ENCODE measurements around the gene RBM42.

Gene RBM42

DNA sequence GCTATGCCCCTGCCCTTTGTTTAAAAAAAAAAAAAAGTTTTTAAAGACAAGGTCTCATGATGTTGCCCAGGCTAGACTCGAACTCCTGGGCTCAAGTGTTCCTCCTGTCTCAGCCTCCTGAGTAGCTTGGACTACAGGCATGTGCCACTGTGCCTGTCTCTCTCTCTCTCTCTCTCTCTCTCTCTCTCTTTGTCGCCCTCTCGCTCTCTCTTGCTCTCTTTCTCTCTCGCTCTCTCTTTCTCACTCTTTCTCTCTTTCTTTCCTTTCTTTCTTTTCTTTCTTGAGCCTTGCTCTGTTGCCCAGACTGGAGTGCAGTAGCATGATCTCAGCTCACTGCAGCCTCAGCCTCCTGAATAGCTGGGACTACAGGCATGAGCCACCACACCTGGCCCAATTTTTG, 26.8 kb downstream of the RBM42 start:
- DNase-seq, result no peak

DNA sequence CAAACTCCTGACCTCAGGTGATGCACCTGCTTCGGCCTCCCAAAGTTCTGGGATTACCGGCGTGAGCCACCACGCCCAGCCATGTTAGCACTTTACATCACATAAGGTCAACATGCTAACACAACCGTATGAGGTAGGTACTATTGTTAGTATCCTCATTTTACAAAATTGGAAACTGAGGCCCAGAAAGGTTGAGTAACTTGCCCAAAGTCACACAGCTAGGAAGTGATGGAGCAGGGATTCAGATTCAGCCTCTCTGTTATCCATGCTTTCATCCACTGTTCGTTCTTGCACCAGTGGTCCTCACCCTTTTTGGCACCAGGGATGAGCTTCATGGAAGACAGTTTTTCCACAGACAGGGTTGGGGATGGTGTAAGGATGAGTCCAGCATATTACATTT, 27.9 kb downstream of the RBM42 start:
- no peak for DNase-seq

DNA sequence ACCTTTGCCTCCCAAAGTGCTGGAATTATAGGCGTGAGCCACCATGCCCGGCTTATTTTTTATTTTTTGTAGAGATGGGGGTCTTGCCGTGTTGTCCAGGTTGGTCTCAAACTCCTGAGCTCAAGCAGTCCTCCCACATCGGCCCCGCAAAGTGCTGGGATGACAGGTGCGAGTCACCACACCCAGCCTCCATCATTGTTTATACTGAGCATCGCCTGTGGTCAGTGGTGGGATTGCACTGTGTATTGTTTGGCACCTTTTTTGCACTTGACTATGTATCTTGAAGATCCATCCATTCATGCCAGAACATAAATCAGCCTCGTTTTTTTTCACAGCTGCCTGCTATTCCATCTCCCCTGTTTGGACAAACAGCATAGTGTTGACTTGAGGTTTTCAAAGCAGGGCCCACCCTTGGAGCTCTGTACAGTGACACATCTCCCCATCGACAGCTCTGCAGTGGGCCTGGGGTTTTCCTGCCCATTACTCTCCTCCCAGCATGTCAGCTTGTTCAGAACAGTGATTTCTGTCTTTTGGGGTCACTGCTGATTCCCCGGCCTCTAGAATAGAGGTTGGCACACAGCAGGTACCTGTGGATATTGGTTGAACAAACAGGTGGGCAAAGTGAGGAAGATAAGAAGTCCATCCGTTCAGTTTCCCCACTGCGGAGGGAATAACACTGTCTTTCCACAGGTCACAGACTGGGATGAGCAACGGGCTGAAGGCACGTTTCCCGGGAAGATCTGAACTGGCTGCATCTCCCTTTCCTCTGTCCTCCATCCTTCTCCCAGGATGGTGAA, 29.3 kb downstream of the RBM42 start:
- no peak for DNase-seq

DNA sequence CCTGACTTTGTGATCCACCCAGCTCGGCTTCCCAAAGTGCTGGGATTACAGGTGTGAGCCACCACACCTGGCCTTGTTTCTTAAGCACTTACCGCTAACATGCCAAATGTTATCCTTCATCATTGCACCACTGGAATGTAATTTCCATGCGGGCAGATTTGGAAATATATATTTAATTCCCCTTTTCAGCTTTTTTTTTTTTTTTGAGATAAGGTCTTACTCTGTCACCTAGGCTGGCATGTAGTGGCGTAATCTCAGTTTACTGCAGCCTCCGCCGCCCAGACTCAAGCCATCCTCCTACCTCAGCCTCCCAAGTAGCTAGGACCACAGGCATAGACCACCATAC, 33.1 kb downstream of the RBM42 start:
- no peak for DNase-seq

DNA sequence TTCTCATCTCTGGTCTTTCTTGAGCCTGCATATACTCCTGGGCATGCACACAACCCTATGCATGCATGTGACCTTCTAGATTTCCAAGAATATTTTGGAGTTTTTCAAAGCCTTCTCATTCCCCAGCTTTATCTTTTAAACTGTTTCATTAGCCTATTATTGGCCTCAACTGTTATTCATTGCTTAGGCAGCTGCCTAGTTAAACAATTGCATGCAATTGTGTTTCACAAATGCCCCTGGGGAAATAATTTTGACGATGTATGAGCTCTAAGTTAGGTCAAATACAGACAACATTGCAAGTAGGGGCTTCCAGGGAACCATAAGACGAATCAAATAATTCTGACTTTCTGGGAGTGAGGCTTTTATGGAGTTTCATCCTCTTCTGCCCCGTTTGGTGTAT, 35.1 kb downstream of the RBM42 start:
- DNase-seq, result no peak

DNA sequence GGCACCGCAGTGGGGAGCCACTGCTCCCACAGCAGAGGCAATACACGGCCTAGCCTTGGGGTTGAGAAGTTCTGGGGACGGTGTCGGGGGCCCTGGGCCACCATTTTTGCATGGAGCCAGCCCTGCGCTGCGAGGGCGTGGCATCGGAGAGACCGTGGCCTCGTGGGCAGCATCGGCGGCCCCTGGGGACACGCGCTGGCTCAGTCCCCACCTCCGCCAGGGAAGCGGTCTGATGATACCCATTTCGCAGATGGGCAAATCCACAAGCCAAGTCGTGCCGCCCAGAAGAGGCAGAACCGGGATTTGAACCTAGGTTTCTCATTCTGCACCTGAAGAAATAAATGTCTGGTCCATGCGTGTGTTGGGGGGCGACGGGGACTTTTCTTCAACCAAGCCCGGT, 36.3 kb downstream of the RBM42 start:
- DNase-seq, result no peak

DNA sequence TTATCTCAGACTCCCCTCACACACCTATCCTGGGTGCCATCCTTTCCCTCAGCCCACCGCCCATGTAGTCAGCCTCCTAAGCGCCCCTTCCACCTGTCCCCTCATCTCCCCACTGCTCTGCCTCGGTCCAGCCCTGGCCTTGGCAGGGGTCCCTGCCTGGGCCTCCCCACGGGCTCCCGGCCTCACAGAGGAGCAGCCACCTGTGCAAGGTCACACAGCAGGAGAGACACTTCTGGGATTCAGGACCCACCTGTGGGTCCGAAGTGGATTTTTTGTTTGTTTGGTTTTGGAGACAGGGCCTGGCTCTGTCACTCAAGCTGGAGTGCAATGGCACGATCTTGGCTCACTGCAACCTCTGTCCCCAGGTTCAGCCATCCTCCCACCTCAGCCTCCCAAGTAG, 36.8 kb downstream of the RBM42 start:
- DNase-seq, result no peak

DNA sequence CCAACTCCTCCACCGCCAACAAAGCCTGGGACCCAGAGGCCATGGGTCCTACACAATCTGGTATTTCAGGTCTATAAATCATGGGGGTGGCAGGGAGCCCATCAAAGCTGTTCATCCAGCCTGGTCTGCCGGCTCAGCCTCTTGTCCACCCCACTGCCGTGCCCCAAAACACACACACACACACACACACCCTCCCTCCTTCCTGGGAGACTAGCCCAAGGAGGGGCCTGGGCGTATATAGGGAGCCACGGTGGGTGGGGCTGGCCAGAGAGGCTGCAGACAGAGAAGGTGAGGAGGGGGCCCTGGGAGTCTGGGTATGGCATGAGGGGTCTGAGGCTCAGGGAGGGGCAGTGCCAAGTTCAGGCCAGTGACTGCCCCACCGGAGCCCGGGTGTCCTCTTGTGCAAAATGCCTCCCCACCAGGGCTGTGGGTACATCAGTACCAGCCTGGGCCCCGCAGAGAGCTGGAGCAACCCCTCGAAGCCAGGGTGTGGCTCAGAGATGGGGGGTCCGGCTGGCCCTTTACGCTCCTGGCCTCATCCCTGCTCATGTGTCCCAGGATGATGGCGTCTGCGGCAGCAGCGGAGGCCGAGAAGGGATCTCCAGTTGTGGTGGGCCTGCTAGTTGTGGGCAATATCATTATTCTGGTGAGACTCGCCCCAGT, 37.5 kb downstream of the RBM42 start, which contains the start of gene UPK1A:
Gene UPK1A (plus strand): TSS at position 267 of the 663 bp plus-strand sequence. CDS start 296 bp downstream, at position 563.
- no peak for DNase-seq

DNA sequence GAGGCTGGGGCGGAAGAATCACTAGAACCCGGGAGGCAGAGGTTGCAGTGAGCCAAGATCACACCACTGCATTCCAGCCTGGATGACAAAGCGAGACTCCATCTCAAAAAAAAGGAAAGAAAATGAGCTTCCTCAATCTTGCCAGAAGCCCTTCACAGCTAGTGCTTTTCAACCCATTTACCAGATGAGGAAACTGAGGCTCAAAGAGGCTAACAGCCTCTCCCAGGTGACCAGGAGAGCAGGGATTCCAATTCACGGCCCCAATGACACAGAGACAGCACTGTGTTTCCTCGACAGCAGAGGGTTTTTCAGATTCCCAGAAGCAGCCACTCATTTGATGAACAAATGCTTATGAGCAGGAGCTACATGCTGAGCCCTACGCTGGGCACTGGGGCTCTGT, 40.7 kb downstream of the RBM42 start:
- DNase-seq, result no peak

DNA sequence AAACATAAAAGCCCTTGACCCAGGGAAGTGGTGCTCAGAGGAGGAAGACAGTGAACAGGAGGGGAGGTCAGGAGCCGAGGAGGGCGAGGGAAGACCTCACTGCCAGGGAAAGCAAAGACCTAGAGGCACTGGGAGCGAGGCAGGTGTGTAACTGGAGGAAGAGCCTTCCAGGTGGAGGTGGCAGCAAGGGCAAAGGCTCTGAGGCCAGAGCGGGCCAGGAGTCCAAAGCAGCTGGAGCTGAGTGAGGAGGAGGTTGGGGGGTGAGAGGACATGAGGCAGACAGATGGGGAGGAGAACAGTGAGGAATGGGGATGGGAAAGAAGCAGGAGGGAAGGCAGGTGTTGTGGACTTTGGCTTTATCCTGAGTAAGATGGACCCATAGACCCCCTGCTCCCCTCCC, 41.1 kb downstream of the RBM42 start:
- no peak for DNase-seq

DNA sequence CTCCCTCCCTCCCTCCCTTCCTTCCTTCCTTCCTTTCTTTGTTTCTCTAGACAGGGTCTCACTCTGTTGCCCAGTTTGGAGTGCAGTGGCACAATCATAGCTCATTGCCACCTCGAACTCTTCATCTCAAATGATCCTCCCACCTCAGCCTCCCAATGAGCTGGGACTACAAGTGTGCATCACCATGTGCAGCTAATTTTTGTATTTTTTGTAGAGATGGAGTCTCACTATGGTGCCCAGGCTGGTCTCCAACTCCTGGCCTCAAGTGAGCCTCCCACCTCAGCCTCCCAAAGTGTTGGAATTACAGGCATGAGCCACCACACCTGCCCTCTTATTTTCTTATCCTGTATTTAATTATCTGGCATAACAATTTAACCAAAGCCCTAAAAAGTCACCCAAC, 41.9 kb downstream of the RBM42 start:
- no peak for DNase-seq

DNA sequence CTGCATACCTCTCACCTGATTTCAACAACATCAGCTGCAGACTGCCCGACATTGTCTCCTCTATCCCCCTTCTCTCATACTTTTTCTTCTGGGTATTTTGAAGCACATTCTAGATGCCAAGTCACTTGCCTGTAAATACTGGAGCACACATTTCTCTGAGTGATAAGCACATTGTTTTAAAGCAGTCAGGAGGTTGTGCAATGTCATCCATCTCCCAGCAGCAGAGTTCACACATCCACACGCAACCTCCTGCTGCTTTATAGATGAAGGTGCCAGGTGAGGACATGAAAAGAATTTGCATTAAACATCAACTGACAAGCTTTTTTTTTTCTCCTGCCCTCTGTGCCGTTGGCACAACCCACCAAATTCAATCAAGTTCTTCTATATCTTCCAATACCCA, 43.0 kb downstream of the RBM42 start:
- DNase-seq, result no peak

DNA sequence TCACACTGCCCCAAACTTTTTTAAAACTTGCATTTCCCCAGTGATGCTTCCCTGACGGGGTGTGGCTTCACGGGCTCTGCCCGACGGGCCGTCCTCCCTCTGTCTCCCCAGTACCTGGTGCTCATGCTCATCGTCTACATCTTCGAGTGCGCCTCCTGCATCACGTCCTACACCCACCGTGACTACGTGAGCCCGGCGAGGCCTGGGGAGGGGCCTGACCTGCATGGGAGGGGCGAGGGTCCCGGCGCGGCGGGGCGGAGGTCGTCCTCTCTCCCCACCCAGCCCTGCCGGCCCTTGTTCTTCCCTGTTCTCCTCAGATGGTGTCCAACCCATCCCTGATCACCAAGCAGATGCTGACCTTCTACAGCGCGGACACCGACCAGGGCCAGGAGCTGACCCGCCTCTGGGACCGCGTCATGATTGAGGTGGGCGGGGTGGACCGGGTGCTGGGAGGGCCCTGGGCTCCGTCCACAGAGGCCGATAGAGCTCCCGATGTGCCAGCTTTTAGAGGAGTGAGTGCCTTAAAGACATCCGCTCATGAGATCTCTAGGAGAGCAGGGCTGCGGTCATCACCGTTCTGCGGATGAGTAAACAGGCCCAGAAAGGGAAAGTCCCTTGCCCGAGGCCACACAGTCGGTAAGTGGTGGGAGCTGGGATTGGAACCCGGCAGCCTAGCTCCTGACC, 44.4 kb downstream of the RBM42 start:
- no peak for DNase-seq

DNA sequence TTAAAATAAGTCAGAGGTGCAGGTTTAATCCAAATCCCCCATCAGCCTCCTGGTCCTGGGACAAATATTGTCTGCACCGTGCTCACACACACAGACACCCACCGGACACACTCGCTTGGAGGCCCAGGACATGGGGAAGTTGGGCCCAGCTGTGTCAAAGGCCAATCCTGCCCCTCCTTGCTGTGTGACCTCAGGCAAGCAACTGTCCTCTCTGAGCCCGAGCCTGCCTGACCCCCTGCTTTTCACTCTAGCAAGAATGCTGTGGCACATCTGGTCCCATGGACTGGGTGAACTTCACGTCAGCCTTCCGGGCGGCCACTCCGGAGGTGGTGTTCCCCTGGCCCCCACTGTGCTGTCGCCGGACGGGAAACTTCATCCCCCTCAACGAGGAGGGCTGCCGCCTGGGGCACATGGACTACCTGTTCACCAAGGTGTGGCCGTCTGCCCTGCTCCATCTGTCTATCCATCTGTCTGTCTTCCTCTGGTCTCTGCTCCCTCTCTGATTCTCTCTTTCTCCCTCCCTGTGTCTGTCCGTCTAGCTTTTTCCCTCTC, 46.8 kb downstream of the RBM42 start:
- DNase-seq, result no peak
